GM13977 (cell line): ENCODE data around the gene SPON1.

ENCODE experiments used
- DNase-seq: peaks from one replicate; pipeline ENCODE4 v3.0.0; 2012; ENCODE audit warnings: low spot score
- in situ Hi-C: fragments of 300-500 bp; cut with MboI; formaldehyde crosslinking; loops from one replicate; pipeline ENCODE4 v1.12.0; 2022; ENCODE audit warnings: low sequenced_read_pairs, low pct_unique_long_range_greater_than_20kb, mixed read lengths, inconsistent platforms; ENCODE audit not compliant: unreplicated experiment
- TF ChIP-seq, protein P1 (sequence below): IDR thresholded peaks from 2 replicates; pipeline ENCODE4 v1.5.1; 2012; ENCODE audit warnings: mild to moderate bottlenecking, control low read depth; ENCODE audit not compliant: insufficient read depth; ENCODE audit errors: extremely low read depth, missing control alignments

The SPON1 gene

DNA sequence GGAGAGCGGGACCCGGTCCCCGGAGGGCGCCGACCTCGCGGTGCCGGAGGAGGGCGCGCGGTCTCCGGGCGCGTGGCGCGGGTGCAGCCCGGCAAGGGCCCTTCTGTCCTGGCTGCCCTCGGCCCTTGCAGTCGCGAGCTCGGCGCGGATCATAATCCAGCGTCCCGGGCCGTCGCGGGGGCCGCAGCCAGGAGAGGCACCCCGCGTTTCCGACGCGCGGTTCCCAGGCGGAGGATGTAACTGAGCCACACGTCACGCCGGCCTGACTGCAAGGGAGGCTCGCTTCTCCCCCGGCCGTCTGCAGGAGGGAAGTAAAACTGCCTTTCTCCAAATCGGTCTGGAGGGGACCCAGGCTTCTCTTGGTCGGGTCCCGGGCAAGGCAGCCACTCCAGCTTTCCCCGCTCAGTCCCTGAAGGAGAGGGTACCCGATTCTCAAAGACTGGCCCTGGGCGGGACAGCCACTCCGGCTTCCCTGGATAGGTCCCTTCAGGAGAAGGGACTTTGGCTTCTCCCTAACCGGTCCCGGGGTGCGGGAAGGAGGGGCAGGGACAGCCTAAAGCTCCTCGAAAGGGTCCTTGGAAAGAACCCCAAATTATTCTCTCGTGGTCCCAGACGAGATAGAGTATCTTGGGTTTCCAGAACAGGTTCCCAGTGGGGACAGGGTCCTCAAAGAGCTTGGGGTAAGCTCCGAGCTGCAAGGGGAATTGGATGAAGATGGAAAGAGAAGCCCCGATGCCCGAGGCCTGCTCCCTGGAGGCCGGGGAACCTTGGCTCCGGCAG is 836 bp downstream of the SPON1 start:
- TF ChIP-seq, protein P1, sequence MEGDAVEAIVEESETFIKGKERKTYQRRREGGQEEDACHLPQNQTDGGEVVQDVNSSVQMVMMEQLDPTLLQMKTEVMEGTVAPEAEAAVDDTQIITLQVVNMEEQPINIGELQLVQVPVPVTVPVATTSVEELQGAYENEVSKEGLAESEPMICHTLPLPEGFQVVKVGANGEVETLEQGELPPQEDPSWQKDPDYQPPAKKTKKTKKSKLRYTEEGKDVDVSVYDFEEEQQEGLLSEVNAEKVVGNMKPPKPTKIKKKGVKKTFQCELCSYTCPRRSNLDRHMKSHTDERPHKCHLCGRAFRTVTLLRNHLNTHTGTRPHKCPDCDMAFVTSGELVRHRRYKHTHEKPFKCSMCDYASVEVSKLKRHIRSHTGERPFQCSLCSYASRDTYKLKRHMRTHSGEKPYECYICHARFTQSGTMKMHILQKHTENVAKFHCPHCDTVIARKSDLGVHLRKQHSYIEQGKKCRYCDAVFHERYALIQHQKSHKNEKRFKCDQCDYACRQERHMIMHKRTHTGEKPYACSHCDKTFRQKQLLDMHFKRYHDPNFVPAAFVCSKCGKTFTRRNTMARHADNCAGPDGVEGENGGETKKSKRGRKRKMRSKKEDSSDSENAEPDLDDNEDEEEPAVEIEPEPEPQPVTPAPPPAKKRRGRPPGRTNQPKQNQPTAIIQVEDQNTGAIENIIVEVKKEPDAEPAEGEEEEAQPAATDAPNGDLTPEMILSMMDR: no peak
- peak; percentile 44 for DNase-seq
- in situ Hi-C loops: loop anchor here (25.0 kb wide), 1 partner anchor 474 kb away; no protein-coding TSS in a partner anchor

DNA sequence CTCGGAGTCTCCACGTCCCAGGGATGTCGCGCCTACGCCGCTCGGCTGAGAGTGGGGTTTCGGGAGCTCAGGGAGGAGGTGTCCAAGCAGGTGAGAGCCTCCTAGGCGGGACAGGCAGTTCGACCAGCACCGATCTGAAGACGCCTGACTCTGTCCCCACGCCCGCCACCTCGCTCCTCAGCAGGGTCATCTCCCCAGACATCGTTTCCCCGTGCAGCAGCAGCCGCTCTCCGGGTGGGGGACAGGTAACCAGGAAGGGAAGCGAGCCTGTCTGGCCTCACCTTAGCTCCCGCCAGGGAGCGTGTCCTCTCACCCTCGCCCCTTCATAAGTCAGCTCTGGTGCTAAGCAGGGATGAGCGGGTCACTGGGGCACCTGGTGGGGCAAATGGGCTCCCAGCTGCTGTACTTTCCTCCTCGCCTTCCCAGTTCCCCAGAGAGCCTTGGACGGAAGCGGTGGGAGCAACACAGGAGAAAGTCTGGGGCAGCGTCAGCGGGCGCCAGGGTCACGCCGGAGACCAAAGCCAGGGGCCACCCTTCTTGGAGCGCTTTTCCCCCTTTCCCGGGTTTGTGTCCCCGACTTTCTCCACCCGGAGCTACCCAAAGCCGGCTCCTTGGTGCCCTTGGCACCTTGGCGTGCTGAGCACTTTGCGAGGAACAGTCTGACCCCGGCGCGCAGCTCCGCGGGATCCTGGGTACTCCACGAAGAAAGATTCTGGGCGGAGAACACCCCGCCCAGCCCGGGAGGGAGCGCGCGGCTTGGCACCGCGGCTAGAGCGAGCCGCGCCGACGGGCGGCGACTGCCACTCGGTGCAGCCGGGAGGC is 1.6 kb downstream of the SPON1 start:
- TF ChIP-seq, protein P1: no peak
- in situ Hi-C loops: loop anchor here (25.0 kb wide), 1 partner anchor 473 kb away; no protein-coding TSS in a partner anchor
- no peak for DNase-seq

DNA sequence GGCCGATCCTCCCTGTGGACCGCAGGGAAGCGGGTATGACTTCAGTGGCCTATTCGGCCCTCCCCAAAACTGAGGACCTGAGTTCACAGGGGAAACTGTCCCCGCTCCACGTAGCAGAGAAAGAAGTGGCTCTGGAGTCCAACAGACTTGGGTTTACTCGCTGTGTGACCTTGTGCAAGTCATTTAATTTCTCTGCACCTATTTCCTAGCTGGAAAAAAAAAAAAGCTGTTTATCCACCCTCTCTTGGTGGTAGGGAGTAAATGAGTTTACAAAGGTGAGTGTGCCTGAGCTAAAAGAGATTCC is 2.2 kb downstream of the SPON1 start:
- DNase-seq: no peak
- in situ Hi-C loops: loop anchor here (25.0 kb wide), 1 partner anchor 473 kb away; no protein-coding TSS in a partner anchor
- TF ChIP-seq, protein P1: no peak

- no peak for DNase-seq
- in situ Hi-C loops: loop anchor here (25.0 kb wide), 1 partner anchor 472 kb away; no protein-coding TSS in a partner anchor
- TF ChIP-seq, protein P1: no peak
Observed at GRCh38 chr11:13965337-13965736, 2.8 kb downstream of the SPON1 start.

- in situ Hi-C loops: loop anchor here (25.0 kb wide), 1 partner anchor 471 kb away; no protein-coding TSS in a partner anchor
- no peak for DNase-seq
- TF ChIP-seq, protein P1: no peak
Observed at GRCh38 chr11:13966013-13966412, 3.5 kb downstream of the SPON1 start.

GRCh38 chr11:13966486-13966885 is 4.0 kb downstream of the SPON1 start:
- DNase-seq: no peak
- TF ChIP-seq, protein P1: no peak
- in situ Hi-C loops: loop anchor here (25.0 kb wide), 1 partner anchor 471 kb away; no protein-coding TSS in a partner anchor
